AG04450 (cell line): Measurements from ENCODE around the gene BCAR3. TPM values are rescaled to one million over a fixed set of nuclear protein-coding genes. Genes with fewer than 3 reads are reported as not detected.

ENCODE experiments used
- CTCF ChIA-PET: fragments of 300-600, 350-600 bp; formaldehyde crosslinking; extraction: SDS; loops from one replicate; lab custom pipeline; 2022; ENCODE audit warnings: antibody characterized with exemption, inconsistent platforms; lab: Charles Lee
- POLR2A ChIA-PET: fragments of 350-600 bp; formaldehyde crosslinking; extraction: SDS; loops from one replicate; lab custom pipeline; 2021; ENCODE audit warnings: antibody characterized with exemption, inconsistent platforms; lab: Yijun Ruan, JAX
- DNase-seq: peaks from one replicate; pipeline ENCODE4 v3.0.0-alpha.2; 2011; ENCODE audit warnings: low read depth, low spot score
- H3K27ac ChIP-seq: one replicate; pipeline ENCODE4 v1.5.1; 2012; ENCODE audit warnings: low read depth, low read length, control low read depth
- H3K27me3 ChIP-seq: one replicate; pipeline ENCODE4 v1.6.0; 2012; ENCODE audit warnings: low read length; ENCODE audit not compliant: control insufficient read depth, insufficient read depth
- H3K4me3 ChIP-seq: 2 replicates; pipeline ENCODE4 v1.5.1; 2011; ENCODE audit warnings: mild to moderate bottlenecking, low read depth, low read length, control low read depth
- H3K9me3 ChIP-seq: 2 replicates; pipeline ENCODE4 v1.5.1; 2012; ENCODE audit warnings: low read length; ENCODE audit not compliant: control insufficient read depth, insufficient read depth
- polyA minus RNA-seq: library from RNA; depleted of rRNA, polyadenylated mRNA; stranded (reverse); fragments of >200 nt; gene quantifications from 2 replicates; pipeline ENCODE4 v1.2.3, GENCODE V29; 2011; rRNA and poly(A)+ RNA removed
- polyA plus RNA-seq: library from polyadenylated mRNA; depleted of rRNA; stranded (reverse); fragments of >200 nt; gene quantifications from 2 replicates; pipeline ENCODE4 v1.2.3, GENCODE V29; 2011; rRNA removed
- TF ChIP-seq, protein P1 (sequence below): IDR thresholded peaks from 2 replicates; pipeline ENCODE4 v1.5.1; 2011; ENCODE audit warnings: low read depth, low read length, control low read depth, inconsistent platforms

Gene BCAR3
- polyA plus RNA-seq = 20.6 and 24.9 TPM in 2 replicates
- polyA minus RNA-seq = 23.1 and 29.7 TPM in 2 replicates

DNA sequence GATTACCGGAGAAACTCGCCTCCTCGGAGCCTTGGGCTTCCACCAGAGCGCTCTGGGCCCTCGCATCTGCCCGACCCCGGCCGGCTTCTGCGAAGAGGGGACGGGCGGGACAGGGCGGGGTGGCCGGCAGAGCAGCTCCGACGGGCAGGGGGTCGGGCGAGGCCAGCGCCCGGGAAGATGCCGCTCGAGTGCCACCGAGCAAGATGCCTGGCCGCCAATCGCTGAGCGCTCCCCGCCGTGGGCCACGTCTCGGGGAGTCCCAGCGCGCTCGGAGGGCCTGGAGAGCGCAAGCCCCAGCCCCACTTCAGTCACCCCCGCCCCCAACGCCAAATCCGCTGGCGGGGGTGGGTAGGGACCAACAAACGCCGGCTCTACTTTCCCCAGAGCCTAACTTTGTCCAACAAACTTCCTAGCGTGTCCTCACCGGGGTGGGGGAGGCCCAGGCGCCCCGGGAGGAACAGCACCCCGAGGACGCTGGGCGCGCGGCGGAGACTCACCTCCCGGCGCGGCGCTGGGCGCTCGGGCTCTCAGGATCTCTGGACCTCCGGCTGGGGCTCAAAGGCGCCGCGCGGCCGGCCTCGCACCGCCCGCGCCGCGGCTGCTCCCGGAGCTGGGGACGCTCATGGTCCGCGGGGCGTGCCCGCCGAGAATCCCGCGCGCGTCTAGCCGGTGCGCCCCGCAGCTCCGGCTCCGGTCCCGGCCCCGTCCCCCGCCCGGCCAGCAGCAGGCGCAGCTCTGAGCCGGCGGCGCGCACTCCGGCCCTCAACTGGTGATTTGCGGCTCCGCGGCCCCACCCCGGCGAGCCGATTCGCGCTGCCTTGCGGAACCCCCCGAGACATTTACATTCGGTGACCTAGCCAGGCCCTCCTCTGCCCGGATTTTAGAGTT, at the start of gene BCAR3:
Gene BCAR3, minus strand, starts transcription at position 737 of the 888 bp plus-strand sequence. CDS start 6,907 bp downstream, outside the sequence.
- peak within 1 kb of the TSS; percentile 91 for H3K27ac ChIP-seq
- TF ChIP-seq, protein P1, sequence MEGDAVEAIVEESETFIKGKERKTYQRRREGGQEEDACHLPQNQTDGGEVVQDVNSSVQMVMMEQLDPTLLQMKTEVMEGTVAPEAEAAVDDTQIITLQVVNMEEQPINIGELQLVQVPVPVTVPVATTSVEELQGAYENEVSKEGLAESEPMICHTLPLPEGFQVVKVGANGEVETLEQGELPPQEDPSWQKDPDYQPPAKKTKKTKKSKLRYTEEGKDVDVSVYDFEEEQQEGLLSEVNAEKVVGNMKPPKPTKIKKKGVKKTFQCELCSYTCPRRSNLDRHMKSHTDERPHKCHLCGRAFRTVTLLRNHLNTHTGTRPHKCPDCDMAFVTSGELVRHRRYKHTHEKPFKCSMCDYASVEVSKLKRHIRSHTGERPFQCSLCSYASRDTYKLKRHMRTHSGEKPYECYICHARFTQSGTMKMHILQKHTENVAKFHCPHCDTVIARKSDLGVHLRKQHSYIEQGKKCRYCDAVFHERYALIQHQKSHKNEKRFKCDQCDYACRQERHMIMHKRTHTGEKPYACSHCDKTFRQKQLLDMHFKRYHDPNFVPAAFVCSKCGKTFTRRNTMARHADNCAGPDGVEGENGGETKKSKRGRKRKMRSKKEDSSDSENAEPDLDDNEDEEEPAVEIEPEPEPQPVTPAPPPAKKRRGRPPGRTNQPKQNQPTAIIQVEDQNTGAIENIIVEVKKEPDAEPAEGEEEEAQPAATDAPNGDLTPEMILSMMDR = peak; percentile 20; the same call in 1 of the 2 replicates
- peak within 1 kb of the TSS; percentile 78 for H3K4me3 ChIP-seq
- POLR2A ChIA-PET = interaction anchor here (0.5 to 1.8 kb wide), 7 partner anchors 10 to 162 kb away, joined by 3 to 9 read pairs (median 4); no protein-coding TSS in a partner anchor
- H3K27me3 ChIP-seq = no peaks in the 10 kb centered on the region
- CTCF ChIA-PET = interaction anchor here (0.6 to 3.7 kb wide), 15 partner anchors 10 to 507 kb away, joined by 3 to 27 read pairs (median 3); no protein-coding TSS in a partner anchor
- H3K9me3 ChIP-seq = no peaks in the 10 kb centered on the region
- DNase-seq = no peak

DNA sequence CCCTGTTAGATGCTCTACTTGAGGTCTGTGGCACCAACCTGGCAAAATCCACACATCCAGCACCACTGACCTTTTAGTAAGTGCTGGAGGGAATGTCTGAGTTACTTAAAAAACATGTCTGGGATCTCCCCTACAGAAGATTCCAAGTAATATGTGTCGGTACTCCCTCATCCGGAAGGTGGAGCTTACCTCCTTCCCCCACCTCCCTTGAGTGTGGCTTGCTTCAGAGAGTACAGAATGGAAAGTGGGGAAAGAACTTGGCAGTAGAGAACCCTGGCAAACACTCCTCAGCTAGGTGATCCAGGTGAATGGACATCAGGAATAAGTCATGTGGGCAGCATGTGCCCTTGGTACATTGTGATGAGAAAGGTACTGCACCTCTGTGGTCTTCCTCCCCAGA, 49.0 kb upstream of the BCAR3 start:
- H3K27ac ChIP-seq = no peak overlapping the region
- CTCF ChIA-PET = no interaction called here
- no peaks in the 10 kb centered on the region for H3K9me3 ChIP-seq
- POLR2A ChIA-PET = no interaction called here
- no peaks in the 10 kb centered on the region for H3K27me3 ChIP-seq
- TF ChIP-seq, protein P1 = no peak
- DNase-seq = no peak
- no peak overlapping the region for H3K4me3 ChIP-seq

DNA sequence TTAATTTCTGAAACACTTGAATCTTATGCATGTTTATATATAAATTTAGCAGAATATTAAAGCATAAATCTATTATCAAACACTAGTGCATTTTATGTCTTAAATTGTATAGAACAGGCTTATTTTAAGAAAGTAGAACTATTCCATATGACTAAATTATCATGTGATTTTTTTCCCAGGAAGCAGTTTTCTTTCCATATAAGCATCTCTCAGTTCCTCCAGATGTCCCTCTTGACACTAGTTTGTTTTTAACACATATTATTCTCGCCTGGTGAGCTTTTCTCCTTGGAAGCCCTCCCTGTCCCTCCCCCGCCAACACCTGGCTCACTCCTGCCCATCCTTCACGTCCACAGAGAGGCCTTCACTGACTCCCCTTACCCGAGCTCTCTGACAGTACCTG, 48.3 kb upstream of the BCAR3 start:
- Histone ChIP-seq H3K27me3 (no peaks in the 10 kb centered on the region), H3K27ac (no peak overlapping the region), H3K9me3 (no peaks in the 10 kb centered on the region), H3K4me3 (no peak overlapping the region)
- ChIA-PET CTCF (interaction anchor here (1.1 kb wide), 1 partner anchor 101 kb away, joined by 4 read pairs; no protein-coding TSS in a partner anchor), POLR2A (no interaction called here)
- TF ChIP-seq, protein P1 = no peak
- DNase-seq = no peak

GRCh38 chr1:93729502-93729901, 47.9 kb upstream of the BCAR3 start:
- CTCF ChIA-PET = interaction anchor here (1.1 kb wide), 1 partner anchor 100 kb away, joined by 4 read pairs; no protein-coding TSS in a partner anchor
- POLR2A ChIA-PET = no interaction called here

More at GRCh38 chr1:93729502-93729901, 47.9 kb upstream of the BCAR3 start:
- H3K4me3 ChIP-seq = no peak overlapping the region
- DNase-seq = no peak
- H3K9me3 ChIP-seq = no peaks in the 10 kb centered on the region
- H3K27ac ChIP-seq = no peak overlapping the region
- TF ChIP-seq, protein P1 = no peak
- no peaks in the 10 kb centered on the region for H3K27me3 ChIP-seq
